ENCODE results near the gene CDKN2A.

DNA sequence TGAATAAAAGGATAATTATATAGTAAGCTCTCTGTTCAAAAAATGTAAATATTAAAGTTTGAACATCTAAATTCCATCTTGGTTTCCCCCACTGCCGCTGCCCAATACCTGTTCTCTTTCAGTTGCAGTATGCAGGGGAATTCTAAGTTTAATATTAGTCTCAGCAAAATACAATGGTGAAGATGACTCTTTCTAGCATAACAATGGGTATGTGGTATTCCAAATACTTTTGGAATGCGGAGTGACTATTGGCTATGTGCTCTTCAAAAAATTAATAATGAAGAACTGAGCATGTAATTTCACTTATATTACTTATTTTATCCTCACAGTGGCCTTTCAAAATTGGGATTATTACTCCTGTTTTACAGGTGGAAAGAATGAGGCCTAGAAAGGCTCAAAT, 3.8 kb upstream of the CDKN2A start:
- TF ChIP-seq, protein P1, sequence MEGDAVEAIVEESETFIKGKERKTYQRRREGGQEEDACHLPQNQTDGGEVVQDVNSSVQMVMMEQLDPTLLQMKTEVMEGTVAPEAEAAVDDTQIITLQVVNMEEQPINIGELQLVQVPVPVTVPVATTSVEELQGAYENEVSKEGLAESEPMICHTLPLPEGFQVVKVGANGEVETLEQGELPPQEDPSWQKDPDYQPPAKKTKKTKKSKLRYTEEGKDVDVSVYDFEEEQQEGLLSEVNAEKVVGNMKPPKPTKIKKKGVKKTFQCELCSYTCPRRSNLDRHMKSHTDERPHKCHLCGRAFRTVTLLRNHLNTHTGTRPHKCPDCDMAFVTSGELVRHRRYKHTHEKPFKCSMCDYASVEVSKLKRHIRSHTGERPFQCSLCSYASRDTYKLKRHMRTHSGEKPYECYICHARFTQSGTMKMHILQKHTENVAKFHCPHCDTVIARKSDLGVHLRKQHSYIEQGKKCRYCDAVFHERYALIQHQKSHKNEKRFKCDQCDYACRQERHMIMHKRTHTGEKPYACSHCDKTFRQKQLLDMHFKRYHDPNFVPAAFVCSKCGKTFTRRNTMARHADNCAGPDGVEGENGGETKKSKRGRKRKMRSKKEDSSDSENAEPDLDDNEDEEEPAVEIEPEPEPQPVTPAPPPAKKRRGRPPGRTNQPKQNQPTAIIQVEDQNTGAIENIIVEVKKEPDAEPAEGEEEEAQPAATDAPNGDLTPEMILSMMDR (IDR thresholded peaks at IDR 0.05), result no peak
- TF ChIP-seq POLR2AphosphoS5 (IDR thresholded peaks at IDR 0.05; ENCODE audit: low read depth, low read length), result no peak
- TF ChIP-seq EP300 (IDR thresholded peaks at IDR 0.05; ENCODE audit: borderline replicate concordance in 1 of 2, low read depth in 1 of 2, low read length in 1 of 2), result no peak
- no peak for TF ChIP-seq CHD2 (IDR thresholded peaks at IDR 0.05; ENCODE audit: low read length, partially characterized antibody)
- TF ChIP-seq GABPA (IDR thresholded peaks at IDR 0.05; ENCODE audit: low read depth), result no peak
- no peak for TF ChIP-seq SIN3A (IDR thresholded peaks at IDR 0.05; ENCODE audit: borderline replicate concordance, low read depth, low read length)
- no peak for TF ChIP-seq GATA2 (CRISPR knock-in tag; IDR thresholded peaks at IDR 0.05)
- TF ChIP-seq YY1 (IDR thresholded peaks at IDR 0.05; ENCODE audit: low read depth), result no peak

Data from SK-N-SH (cell line).